HepG2 (cell line): ENCODE results near the gene MRPS35. TPM values are rescaled to one million over a fixed set of nuclear protein-coding genes. Genes with fewer than 3 reads are reported as not detected.

Experiments used
- ATAC-seq: fragments of 200-7000 bp; cut with Tn5 transposase; 3 replicates; pipeline ENCODE4 v1.9.1; 2020; ENCODE audit warnings: mild to moderate bottlenecking, moderate library complexity
- BruUV-seq: library from RNA; stranded (reverse); fragments of 400-500 nt; replicated peaks from 2 replicates; lab custom pipeline; 2021; lab: Mats Ljungman, UMichigan
- CTCF ChIA-PET: fragments of 300-600 bp; formaldehyde crosslinking; extraction: SDS; loops from one replicate; lab custom pipeline; 2021; ENCODE audit warnings: low total read pairs, inconsistent platforms, low intra/inter-chr PET ratio; lab: Yijun Ruan, JAX
- POLR2A ChIA-PET: fragments of 350-600 bp; sonication (Branson Sonifier 250); formaldehyde crosslinking; loops from one replicate; lab custom pipeline; 2020; ENCODE audit warnings: antibody characterized with exemption, inconsistent platforms; lab: Yijun Ruan, JAX
- DNase-seq: peaks from one replicate; pipeline ENCODE4 v3.0.0-alpha.2; 2015; ENCODE audit warnings: low spot score
- FAIRE-seq: peaks from 3 replicates; lab custom pipeline; 2011; peaks lifted over from hg19 to GRCh38; lab: Jason Lieb, UNC
- H2AFZ ChIP-seq: one replicate; pipeline ENCODE4 v1.6.1; 2011; ENCODE audit warnings: low read length, inconsistent platforms
- H3K27ac ChIP-seq: fragments of 300-600 bp; 3 replicates; pipeline ENCODE4 v1.8.0; 2011; ENCODE audit warnings: mixed run types, mild to moderate bottlenecking, mixed read lengths, low read length, inconsistent platforms; ENCODE audit not compliant: insufficient read depth; ENCODE audit errors: extremely low read length
- H3K27me3 ChIP-seq, 2 experiments: fragments of 200-600 bp in 1 of 2; 2 replicates in 1 of 2; 3 replicates in 1 of 2; pipeline versions ENCODE4 v1.6.0 to v1.8.0; 2011; ENCODE audit warnings: low read length in 2 of 2, mild to moderate bottlenecking in 2 of 2, moderate library complexity in 2 of 2, inconsistent platforms in 1 of 2; ENCODE audit not compliant: insufficient read depth in 2 of 2, control insufficient read depth in 1 of 2
- H3K36me3 ChIP-seq, 2 experiments: fragments of 200-600 bp in 1 of 2; replicated peaks in 1 of 2; 2 replicates in 1 of 2; 3 replicates in 1 of 2; pipeline versions ENCODE4 v1.5.1 to v1.8.0; 2011; ENCODE audit warnings: low read length in 2 of 2, inconsistent platforms in 1 of 2; ENCODE audit not compliant: insufficient read depth in 2 of 2, control insufficient read depth in 1 of 2
- H3K4me1 ChIP-seq: 2 replicates; pipeline ENCODE4 v1.5.1; 2012; ENCODE audit warnings: low read length, inconsistent platforms; ENCODE audit not compliant: insufficient read depth
- H3K4me2 ChIP-seq: 2 replicates; pipeline ENCODE4 v1.6.0; 2011; ENCODE audit warnings: low read depth, low read length, inconsistent platforms
- H3K4me3 ChIP-seq, 3 experiments: fragments of 200-600 bp in 1 of 3; sonication (generic), shearing (Covaris generic) in 1 of 3; replicated peaks in 1 of 3; 2 replicates each; pipeline ENCODE4 v1.5.1; 2011 to 2016; ENCODE audit warnings: low read length in 3 of 3, inconsistent platforms in 2 of 3, low read depth in 2 of 3, mild to moderate bottlenecking in 2 of 3, control low read depth in 1 of 3, mixed read lengths in 1 of 3; ENCODE audit not compliant: insufficient read depth in 1 of 3
- H3K79me2 ChIP-seq: one replicate; pipeline ENCODE4 v1.6.1; 2011; ENCODE audit warnings: low read length, inconsistent platforms; ENCODE audit not compliant: insufficient read depth
- H3K9ac ChIP-seq: 2 replicates; pipeline ENCODE4 v1.6.0; 2011; ENCODE audit warnings: mild to moderate bottlenecking, low read depth, low read length, inconsistent platforms; ENCODE audit not compliant: insufficient read depth
- H3K9me3 ChIP-seq: 2 replicates; pipeline ENCODE4 v1.5.1; 2012; ENCODE audit warnings: mild to moderate bottlenecking, low read length
- H4K20me1 ChIP-seq: 2 replicates; pipeline ENCODE4 v1.6.0; 2011; ENCODE audit warnings: inconsistent platforms, mild to moderate bottlenecking, low read length, moderate library complexity; ENCODE audit not compliant: insufficient read depth
- DR1 ChIP-seq: sonication (generic); formaldehyde crosslinking; IDR thresholded peaks from 2 replicates; pipeline ENCODE4 v1.8.0; 2021; ENCODE audit warnings: mild to moderate bottlenecking, missing genetic modification reagents, inconsistent platforms
- ETS1 ChIP-seq: sonication (generic); formaldehyde crosslinking; IDR thresholded peaks from 2 replicates; pipeline ENCODE4 v1.4.0; 2020; ENCODE audit warnings: missing genetic modification reagents
- GATAD1 ChIP-seq: IDR thresholded peaks from 2 replicates; pipeline ENCODE4 v1.6.1; 2016; ENCODE audit warnings: missing genetic modification reagents, missing compliant biosample characterization
- HINFP ChIP-seq: sonication (generic); formaldehyde crosslinking; IDR thresholded peaks from 2 replicates; pipeline ENCODE4 v1.4.0; 2020; ENCODE audit warnings: low read depth, mild to moderate bottlenecking, missing genetic modification reagents
- MAFF ChIP-seq: IDR thresholded peaks from 2 replicates; pipeline ENCODE4 v1.6.1; 2011; ENCODE audit warnings: low read depth, low read length, improper control_type of control experiment
- MAFK ChIP-seq, 2 experiments: IDR thresholded peaks in 1 of 2; conservative IDR thresholded peaks in 1 of 2; 2 replicates each; pipeline ENCODE4 v1.6.1; 2011; ENCODE audit warnings: improper control_type of control experiment in 2 of 2, low read length in 2 of 2
- MIER3 ChIP-seq: IDR thresholded peaks from 2 replicates; pipeline ENCODE4 v1.6.1; 2016; ENCODE audit warnings: missing compliant biosample characterization, borderline replicate concordance
- SIN3A ChIP-seq: IDR thresholded peaks from 2 replicates; pipeline ENCODE4 v1.6.1; 2011; ENCODE audit warnings: low read depth, mild to moderate bottlenecking, control low read depth, low read length, borderline replicate concordance
- ZMYM3 ChIP-seq: sonication (generic); formaldehyde crosslinking; IDR thresholded peaks from 2 replicates; pipeline ENCODE4 v1.5.1; 2020; ENCODE audit warnings: mild to moderate bottlenecking, missing genetic modification reagents
- ZNF747 ChIP-seq: sonication (generic); formaldehyde crosslinking; IDR thresholded peaks from 2 replicates; pipeline ENCODE4 v1.8.1; 2023; ENCODE audit warnings: missing genetic modification reagents, mild to moderate bottlenecking, borderline replicate concordance
- WGBS: methylation state at CpG from one replicate; pipeline ENCODE4 v1.1.6; 2017; ENCODE audit warnings: low lambda C conversion rate; 5-methylcytosine and 5-hydroxymethylcytosine counted together
- in situ Hi-C: cut with HindIII; loops from 2 replicates; pipeline ENCODE4 v1.10.0; 2017; ENCODE audit warnings: low pct_unique_long_range_greater_than_20kb; ENCODE audit not compliant: extremely low pct_ligation_motif_present
- intact Hi-C: fragments of 100-400 bp; cut with micrococcal nuclease; formaldehyde crosslinking; loops from one replicate; pipeline ENCODE4 v1.10.0; 2022; ENCODE audit not compliant: unreplicated experiment
- polyA plus RNA-seq, 8 experiments: library from polyadenylated mRNA; depleted of rRNA in 3 of 8; stranded (reverse) in 7 of 8; unstranded in 1 of 8; fragments of >200 nt; fragmentation: Illumina TruSeq in 4 of 8; extraction: Trizol in 4 of 8; gene quantifications; 2 replicates each; pipeline versions ENCODE4 v1.2.1 to v1.2.3, GENCODE V29; 2011 to 2016; ENCODE audit warnings: low read depth in 4 of 8, missing spikeins in 1 of 8, mixed read lengths in 1 of 8; ENCODE audit not compliant: insufficient read depth in 1 of 8
- total RNA-seq, 5 experiments: library from RNA; depleted of rRNA; stranded (reverse); fragments of >200 nt; fragmentation: Illumina TruSeq; extraction: Trizol; gene quantifications; 2 replicates each; pipeline ENCODE4 v1.2.3, GENCODE V29; 2016; ENCODE audit warnings: low read depth in 1 of 5

Gene MRPS35
- total and polyA plus RNA-seq, 2 of the 13 experiments (the other 11 are each of a cell fraction or from before 2014, with no cell fraction given), result 63.4 to 104 TPM

GRCh38 chr12:27730097-27730588 lies 19.5 kb downstream of the MRPS35 start:
- 95% methylated on average over 4 of the region's 4 CpGs for WGBS
- H4K20me1 ChIP-seq, result peaks cover 7% of the 10 kb centered on the region; the same call in 1 of the 2 replicates
- POLR2A ChIA-PET, result no interaction called here
- H3K9me3 ChIP-seq, result no peaks in the 10 kb centered on the region
- H3K4me3 ChIP-seq, result no peak overlapping the region
- no TSS peak for BruUV-seq
- peaks cover 11 to 45% of the 10 kb centered on the region in 2 experiments for H3K36me3 ChIP-seq
- H3K79me2 ChIP-seq, result peaks cover 2% of the 10 kb centered on the region
- H3K4me1 ChIP-seq, result no peaks in the 10 kb centered on the region
- intact Hi-C loops (loop anchor here (5.0 to 10.0 kb wide), 2 partner anchors 112 to 1265 kb away; no protein-coding TSS in a partner anchor), in situ Hi-C loops (loop anchor here (10.0 to 25.0 kb wide), 2 partner anchors 215 to 432 kb away; no protein-coding TSS in a partner anchor)
- H3K4me2 ChIP-seq, result no peak overlapping the region
- ATAC-seq, result no peak
- CTCF ChIA-PET, result no interaction called here
- no peak overlapping the region for H2AFZ ChIP-seq
- H3K9ac ChIP-seq, result no peak overlapping the region
- H3K27ac ChIP-seq, result no peak overlapping the region
- no peak for FAIRE-seq
- TF ChIP-seq MIER3 (CRISPR knock-in tag), result no peak
- TF ChIP-seq HINFP, result no peak
- TF ChIP-seq SIN3A, result no peak
- TF ChIP-seq ZMYM3, result no peak
- TF ChIP-seq GATAD1 (CRISPR knock-in tag), result no peak
- TF ChIP-seq MAFK (conservative IDR thresholded peaks at IDR 0.05 in 1 of 2, IDR thresholded peaks at IDR 0.05 in 1 of 2; ENCODE audit: low read length in 2 of 2), result peak; percentile 76 to 81; a peak in 3 of 4 replicates
- TF ChIP-seq MAFF, result peak; percentile 80
- no peak for TF ChIP-seq ZNF747 (CRISPR knock-in tag)
- no peak for TF ChIP-seq ETS1 (CRISPR knock-in tag)
- TF ChIP-seq DR1 (CRISPR knock-in tag), result no peak
- no peaks in the 10 kb centered on the region for H3K27me3 ChIP-seq
- no peak for DNase-seq
